ENCODE results near the gene SLC43A3.

- TF ChIP-seq EZH2 (IDR thresholded peaks at IDR 0.05; ENCODE audit: insufficient read depth, poor library complexity, severe bottlenecking) (no peak), EZH2phosphoT487 (IDR thresholded peaks at IDR 0.05; ENCODE audit: insufficient read depth, low read depth) (no peak)
Measured at GRCh38 chr11:57416436-57416835, 10.5 kb downstream of the SLC43A3 start.
